Retinal pigment epithelial cell (primary cell): ENCODE measurements around the gene PTX4.

ENCODE experiments used
- DNase-seq: peaks from one replicate; pipeline ENCODE4 v3.0.0-alpha.2; 2010; ENCODE audit warnings: low read depth
- H3K4me3 ChIP-seq: 2 replicates; pipeline ENCODE4 v1.5.1; 2011; ENCODE audit warnings: mild to moderate bottlenecking, low read length, control low read depth, moderate library complexity
- TF ChIP-seq, protein P1 (sequence below): conservative IDR thresholded peaks from 2 replicates; pipeline ENCODE4 v1.5.1; 2011; ENCODE audit warnings: low read depth, low read length, control low read depth, inconsistent platforms

PTX4 gene

DNA sequence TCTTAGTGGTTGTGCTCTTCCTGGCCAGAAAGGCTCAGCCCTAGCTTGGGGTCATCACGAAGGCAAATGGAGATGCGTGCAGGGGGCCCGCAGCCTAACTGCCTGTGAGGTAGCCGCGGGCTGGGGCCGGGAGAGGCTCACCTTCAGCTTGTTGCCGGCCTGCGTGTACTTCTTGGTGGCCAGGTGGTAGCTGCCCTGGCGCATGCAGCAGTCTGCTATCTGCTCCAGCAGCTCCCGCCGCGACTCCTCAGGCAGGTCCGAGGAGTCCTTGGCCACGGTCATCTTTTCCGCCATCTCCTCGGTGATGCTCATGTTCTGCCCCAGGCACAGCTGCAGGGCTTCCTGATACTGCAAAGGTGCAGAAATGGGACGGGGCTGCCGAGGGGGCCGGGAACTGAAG is 31.7 kb upstream of the PTX4 start:
- H3K4me3 ChIP-seq, result no peak overlapping the region
- no peak for DNase-seq
- TF ChIP-seq, protein P1, sequence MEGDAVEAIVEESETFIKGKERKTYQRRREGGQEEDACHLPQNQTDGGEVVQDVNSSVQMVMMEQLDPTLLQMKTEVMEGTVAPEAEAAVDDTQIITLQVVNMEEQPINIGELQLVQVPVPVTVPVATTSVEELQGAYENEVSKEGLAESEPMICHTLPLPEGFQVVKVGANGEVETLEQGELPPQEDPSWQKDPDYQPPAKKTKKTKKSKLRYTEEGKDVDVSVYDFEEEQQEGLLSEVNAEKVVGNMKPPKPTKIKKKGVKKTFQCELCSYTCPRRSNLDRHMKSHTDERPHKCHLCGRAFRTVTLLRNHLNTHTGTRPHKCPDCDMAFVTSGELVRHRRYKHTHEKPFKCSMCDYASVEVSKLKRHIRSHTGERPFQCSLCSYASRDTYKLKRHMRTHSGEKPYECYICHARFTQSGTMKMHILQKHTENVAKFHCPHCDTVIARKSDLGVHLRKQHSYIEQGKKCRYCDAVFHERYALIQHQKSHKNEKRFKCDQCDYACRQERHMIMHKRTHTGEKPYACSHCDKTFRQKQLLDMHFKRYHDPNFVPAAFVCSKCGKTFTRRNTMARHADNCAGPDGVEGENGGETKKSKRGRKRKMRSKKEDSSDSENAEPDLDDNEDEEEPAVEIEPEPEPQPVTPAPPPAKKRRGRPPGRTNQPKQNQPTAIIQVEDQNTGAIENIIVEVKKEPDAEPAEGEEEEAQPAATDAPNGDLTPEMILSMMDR, result no peak

DNA sequence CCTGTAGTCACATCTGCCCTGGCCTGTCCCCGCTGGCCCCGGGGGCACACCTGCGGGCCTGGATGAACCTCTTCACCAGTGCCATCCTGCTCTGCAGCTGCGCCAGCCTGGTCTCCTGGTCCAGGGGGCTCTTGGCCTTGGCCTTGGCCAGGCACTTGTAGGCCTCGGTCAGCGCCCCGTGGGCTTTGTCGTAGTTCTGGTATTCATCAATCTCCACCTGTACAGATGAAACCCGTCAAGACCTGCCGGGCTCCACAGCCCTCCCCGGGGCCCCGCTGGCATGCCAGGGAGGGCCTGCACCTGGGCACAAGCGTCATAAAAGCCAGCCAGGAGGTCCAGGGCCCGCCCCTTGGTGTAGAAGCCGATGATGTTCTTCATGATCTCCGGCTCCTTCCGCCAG is 31.1 kb upstream of the PTX4 start:
- H3K4me3 ChIP-seq, result no peak overlapping the region
- DNase-seq, result no peak
- TF ChIP-seq, protein P1, result no peak

DNA sequence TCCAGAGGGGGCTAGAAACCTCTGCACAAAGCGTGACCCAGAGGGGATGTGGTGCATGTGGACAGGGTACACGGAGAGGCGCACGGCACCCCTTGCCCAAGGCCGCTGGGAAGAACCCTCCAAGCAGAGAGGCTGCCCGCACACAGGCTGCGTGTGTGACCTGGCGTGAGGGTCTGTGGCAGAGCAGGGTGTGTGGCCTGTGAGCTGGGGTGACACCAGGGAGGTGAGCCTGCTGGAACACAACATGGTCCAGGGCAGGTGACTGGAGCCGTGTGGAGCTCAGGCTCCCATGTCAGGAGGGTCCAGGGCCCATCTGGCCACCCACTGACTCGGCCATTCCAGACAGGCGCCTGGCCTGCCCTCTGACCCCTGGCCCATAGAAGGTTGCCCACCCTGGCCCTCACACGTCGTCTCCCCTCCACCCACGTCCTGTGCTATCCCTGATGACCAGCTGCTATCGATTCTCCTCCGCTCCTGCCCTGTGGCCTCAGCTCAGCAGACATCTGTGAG is 29.9 kb upstream of the PTX4 start:
- TF ChIP-seq, protein P1, result no peak
- H3K4me3 ChIP-seq, result no peak overlapping the region
- no peak for DNase-seq

DNA sequence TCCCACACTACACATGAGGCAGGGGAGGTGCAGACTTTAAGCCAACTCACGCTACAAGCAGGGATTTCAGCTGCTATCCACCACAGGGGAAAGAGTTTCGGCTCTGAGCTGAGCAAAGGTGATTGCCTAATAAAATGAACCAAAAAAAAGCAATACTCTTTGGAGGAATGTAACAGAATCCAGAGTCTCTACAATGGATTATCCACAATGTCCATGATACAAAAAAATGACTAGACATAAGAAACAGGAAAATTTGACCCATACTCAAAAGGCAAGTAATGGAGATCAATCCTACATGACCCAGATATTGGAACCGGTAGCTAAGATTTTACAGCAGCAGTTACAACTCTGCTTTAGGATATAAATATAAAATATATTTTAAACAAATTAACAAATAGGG is 25.8 kb upstream of the PTX4 start:
- TF ChIP-seq, protein P1, result no peak
- DNase-seq, result no peak
- no peak overlapping the region for H3K4me3 ChIP-seq

DNA sequence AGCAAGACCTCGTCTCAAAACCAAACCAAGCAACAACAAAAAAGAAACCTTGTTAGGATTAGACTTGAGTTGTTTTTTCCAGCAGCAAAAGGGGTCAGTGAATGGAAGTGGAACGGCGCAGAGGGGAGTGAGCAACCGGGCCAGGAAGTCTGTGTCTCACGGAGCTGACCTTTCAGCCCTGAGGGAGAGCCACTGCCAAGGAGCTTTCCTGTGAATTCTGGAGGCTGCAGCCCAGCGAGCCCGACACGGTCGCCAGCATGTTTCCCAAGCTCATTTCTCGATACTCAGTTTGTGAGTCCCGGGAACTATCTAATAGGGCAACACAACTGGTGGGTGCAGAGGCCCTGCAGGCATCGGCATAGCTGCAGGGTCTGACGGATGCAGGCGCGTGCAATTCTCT is 24.0 kb upstream of the PTX4 start:
- DNase-seq, result no peak
- H3K4me3 ChIP-seq, result no peak overlapping the region
- TF ChIP-seq, protein P1, result no peak

DNA sequence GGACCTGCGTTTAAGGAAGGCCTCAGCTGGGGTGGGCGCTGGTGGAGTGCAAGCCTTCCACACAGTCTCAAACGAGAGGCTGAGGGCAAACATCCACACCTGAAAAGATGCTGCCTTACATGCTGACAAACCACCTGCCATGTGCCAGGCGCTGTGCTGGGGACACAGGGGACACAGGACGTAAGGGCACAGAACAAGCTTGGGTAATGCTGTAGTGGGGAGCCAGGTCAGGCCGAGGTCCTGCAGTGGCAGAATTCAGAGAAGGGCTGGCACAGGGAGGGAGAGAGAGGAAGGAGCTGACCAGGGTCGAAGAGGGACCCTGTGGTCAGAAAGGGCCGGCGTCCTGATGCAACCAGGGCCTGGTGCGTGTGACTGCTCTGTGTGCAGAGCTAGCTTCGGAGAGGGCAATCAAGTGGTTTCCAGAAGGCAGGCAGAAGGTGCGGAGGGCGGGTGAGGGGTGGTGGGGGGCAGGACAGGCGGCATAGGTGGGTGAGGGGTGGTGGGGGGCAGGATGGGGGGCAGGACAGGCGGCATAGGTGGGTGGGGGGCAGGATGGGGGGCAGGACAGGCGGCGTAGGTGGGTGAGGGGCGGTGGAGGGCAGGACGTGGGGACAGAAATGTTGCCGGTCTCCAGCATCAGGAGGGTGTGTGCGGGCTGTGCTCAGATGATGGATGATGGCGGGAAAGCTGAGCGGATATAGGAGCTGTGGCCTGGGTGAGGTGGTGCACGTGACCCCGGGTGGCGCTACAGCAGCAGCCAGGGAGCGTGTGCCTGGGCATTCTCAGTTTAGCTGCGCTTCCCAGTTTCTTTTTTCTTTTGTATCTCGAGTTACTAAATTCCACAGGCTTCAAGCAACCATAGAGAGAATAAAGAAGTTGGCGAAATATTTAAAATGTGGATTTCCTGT is 23.2 kb upstream of the PTX4 start:
- TF ChIP-seq, protein P1, result no peak
- no peak for DNase-seq
- no peak overlapping the region for H3K4me3 ChIP-seq

DNA sequence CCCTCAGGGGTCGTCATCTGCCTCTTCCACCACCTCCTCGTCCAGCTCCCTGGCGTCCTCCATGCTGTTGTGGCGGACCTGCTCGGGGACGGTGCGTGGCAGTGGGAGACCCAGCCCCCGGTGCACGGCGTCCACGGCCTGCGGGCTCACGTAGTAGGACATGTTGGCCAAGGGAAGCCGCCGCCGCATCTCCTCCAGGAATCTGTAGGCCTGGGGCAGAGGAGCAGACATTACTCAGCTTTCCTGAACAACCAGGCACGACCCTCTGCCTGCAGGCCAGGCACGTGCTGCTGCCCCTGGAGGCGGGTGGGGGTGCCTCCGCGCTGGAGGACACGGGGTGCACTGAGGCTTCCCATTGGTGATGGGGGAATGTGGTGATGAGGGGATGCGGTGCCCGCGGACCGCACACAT is 22.2 kb upstream of the PTX4 start:
- no peak overlapping the region for H3K4me3 ChIP-seq
- TF ChIP-seq, protein P1, result no peak
- DNase-seq, result no peak
